ENCODE measurements around the gene NDUFA12.

NDUFA12 gene

GRCh38 chr12:95004610-95005009 is 1.1 kb upstream of the NDUFA12 start (continued):
- TF ChIP-seq ZNF529 (tag by site-specific recombination; IDR thresholded peaks at IDR 0.05; ENCODE audit: insufficient replicate concordance) (no peak), ZBTB20 (tag by site-specific recombination; IDR thresholded peaks at IDR 0.05) (no peak), ZNF133 (tag by site-specific recombination; IDR thresholded peaks at IDR 0.05) (no peak), ZNF169 (tag by site-specific recombination; IDR thresholded peaks at IDR 0.05) (no peak), ZNF707 (tag by site-specific recombination; IDR thresholded peaks at IDR 0.05) (no peak), KLF8 (tag by site-specific recombination; IDR thresholded peaks at IDR 0.05) (no peak), YY1 (tag by site-specific recombination; IDR thresholded peaks at IDR 0.05) (no peak), ZSCAN4 (tag by site-specific recombination; IDR thresholded peaks at IDR 0.05) (no peak), KLF1 (tag by site-specific recombination; IDR thresholded peaks at IDR 0.05) (no peak)

- no peaks in the 10 kb centered on the region for H3K9me3 ChIP-seq (ENCODE audit: control insufficient read depth, insufficient read depth, low read depth, low read length)
- no peaks in the 10 kb centered on the region; the same call in 1 of the 2 replicates for H3K4me1 ChIP-seq (ENCODE audit: control insufficient read depth, insufficient read depth, low read length)
- CTCF ChIA-PET, result interaction anchor here (0.7 to 1.4 kb wide), 3 partner anchors 10 to 457 kb away, joined by 3 to 5 read pairs (median 3); no protein-coding TSS in a partner anchor
- POLR2A ChIA-PET, result interaction anchor here (0.6 to 1.5 kb wide), 13 partner anchors 10 to 1032 kb away, joined by 3 to 10 read pairs (median 5); partner anchors contain the start of genes LTA4H, METAP2 and NR2C1
- TF ChIP-seq KLF1 (tag by site-specific recombination; IDR thresholded peaks at IDR 0.05) (no peak), GLI4 (tag by site-specific recombination; IDR thresholded peaks at IDR 0.05) (0 out of 2 replicates have a peak, but pooled peaks have one; percentile 1), ZNF830 (tag by site-specific recombination; IDR thresholded peaks at IDR 0.05; ENCODE audit: low read depth) (no peak), ZNF514 (tag by site-specific recombination; IDR thresholded peaks at IDR 0.05) (no peak), ZBTB8A (tag by site-specific recombination; IDR thresholded peaks at IDR 0.05) (no peak), ZNF148 (tag by site-specific recombination; IDR thresholded peaks at IDR 0.05; ENCODE audit: borderline replicate concordance) (no peak), ZSCAN30 (tag by site-specific recombination; IDR thresholded peaks at IDR 0.05) (no peak), ZNF2 (tag by site-specific recombination; IDR thresholded peaks at IDR 0.05) (0 out of 2 replicates have a peak, but pooled peaks have one; percentile 3), ZNF335 (tag by site-specific recombination; conservative IDR thresholded peaks at IDR 0.05) (0 out of 2 replicates have a peak, but pooled peaks have one; percentile 3), ZNF544 (tag by site-specific recombination; IDR thresholded peaks at IDR 0.05) (no peak), ZBTB26 (tag by site-specific recombination; optimal IDR thresholded peaks at IDR 0.05) (peak; percentile 24), OSR2 (tag by site-specific recombination; IDR thresholded peaks at IDR 0.05) (no peak)
- H3K4me3 ChIP-seq (ENCODE audit: low read depth, low read length), result peak overlapping the region; percentile 98
- peaks cover 13 to 23% of the 10 kb centered on the region in 2 experiments; a peak in 2 of 3 replicates for H3K36me3 ChIP-seq (ENCODE audit: control insufficient read depth in 2 of 2, insufficient read depth in 1 of 2, low read length in 2 of 2)
- no peak overlapping the region; the same call in 1 of the 2 replicates for H3K27ac ChIP-seq (ENCODE audit: extremely low read depth, low read depth, low read length)
Observed at GRCh38 chr12:95003921-95004272, 400 bp upstream of the NDUFA12 start.
